Panc1 (cell line): ENCODE measurements around the gene CREB3L2.

ENCODE experiments used
- POLR2AphosphoS5 ChIP-seq: IDR thresholded peaks from 2 replicates; pipeline ENCODE4 v1.6.1; 2012; ENCODE audit warnings: mild to moderate bottlenecking, low read depth, low read length, moderate library complexity
- TF ChIP-seq, protein P1 (sequence below): fragments of 450-650 bp; IDR thresholded peaks from 2 replicates; pipeline ENCODE4 v1.5.1; 2017; ENCODE audit warnings: mild to moderate bottlenecking

DNA sequence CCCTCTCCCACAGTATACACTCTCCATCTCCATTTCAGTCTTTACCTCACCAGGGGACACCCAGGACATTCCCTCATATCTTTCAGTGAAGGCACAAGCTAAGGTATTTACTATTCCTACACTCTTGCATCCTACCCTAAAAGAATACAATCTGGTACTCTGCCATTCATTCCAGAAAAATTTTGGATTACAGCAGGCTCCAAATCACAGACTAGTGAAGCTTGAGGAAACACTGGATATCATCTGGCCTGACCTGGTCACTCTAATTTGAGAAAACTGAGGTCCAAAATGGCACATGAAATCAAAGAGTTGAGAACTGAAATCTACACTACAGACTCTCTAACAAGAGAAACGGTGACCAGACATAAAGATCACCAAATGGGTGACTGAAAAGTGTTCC lies 61.7 kb downstream of the CREB3L2 start:
- TF ChIP-seq, protein P1, sequence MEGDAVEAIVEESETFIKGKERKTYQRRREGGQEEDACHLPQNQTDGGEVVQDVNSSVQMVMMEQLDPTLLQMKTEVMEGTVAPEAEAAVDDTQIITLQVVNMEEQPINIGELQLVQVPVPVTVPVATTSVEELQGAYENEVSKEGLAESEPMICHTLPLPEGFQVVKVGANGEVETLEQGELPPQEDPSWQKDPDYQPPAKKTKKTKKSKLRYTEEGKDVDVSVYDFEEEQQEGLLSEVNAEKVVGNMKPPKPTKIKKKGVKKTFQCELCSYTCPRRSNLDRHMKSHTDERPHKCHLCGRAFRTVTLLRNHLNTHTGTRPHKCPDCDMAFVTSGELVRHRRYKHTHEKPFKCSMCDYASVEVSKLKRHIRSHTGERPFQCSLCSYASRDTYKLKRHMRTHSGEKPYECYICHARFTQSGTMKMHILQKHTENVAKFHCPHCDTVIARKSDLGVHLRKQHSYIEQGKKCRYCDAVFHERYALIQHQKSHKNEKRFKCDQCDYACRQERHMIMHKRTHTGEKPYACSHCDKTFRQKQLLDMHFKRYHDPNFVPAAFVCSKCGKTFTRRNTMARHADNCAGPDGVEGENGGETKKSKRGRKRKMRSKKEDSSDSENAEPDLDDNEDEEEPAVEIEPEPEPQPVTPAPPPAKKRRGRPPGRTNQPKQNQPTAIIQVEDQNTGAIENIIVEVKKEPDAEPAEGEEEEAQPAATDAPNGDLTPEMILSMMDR = no peak
- TF ChIP-seq POLR2AphosphoS5 = no peak
